HG03025 (cell line): ENCODE data around the gene PHKG2.
"Not testable (repeated sequence)": the region's sequence is repeated elsewhere in the genome, so short reads cannot be mapped to it uniquely, and the experiment has no call there.

Source experiments
- ATAC-seq: cut with Tn5 transposase; IDR thresholded peaks from one replicate; pipeline ENCODE4 v1.9.1; 2021; ENCODE audit warnings: mild to moderate bottlenecking, moderate library complexity; ENCODE audit not compliant: unreplicated experiment, low FRiP score

PHKG2 gene, protein sequence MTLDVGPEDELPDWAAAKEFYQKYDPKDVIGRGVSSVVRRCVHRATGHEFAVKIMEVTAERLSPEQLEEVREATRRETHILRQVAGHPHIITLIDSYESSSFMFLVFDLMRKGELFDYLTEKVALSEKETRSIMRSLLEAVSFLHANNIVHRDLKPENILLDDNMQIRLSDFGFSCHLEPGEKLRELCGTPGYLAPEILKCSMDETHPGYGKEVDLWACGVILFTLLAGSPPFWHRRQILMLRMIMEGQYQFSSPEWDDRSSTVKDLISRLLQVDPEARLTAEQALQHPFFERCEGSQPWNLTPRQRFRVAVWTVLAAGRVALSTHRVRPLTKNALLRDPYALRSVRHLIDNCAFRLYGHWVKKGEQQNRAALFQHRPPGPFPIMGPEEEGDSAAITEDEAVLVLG

DNA sequence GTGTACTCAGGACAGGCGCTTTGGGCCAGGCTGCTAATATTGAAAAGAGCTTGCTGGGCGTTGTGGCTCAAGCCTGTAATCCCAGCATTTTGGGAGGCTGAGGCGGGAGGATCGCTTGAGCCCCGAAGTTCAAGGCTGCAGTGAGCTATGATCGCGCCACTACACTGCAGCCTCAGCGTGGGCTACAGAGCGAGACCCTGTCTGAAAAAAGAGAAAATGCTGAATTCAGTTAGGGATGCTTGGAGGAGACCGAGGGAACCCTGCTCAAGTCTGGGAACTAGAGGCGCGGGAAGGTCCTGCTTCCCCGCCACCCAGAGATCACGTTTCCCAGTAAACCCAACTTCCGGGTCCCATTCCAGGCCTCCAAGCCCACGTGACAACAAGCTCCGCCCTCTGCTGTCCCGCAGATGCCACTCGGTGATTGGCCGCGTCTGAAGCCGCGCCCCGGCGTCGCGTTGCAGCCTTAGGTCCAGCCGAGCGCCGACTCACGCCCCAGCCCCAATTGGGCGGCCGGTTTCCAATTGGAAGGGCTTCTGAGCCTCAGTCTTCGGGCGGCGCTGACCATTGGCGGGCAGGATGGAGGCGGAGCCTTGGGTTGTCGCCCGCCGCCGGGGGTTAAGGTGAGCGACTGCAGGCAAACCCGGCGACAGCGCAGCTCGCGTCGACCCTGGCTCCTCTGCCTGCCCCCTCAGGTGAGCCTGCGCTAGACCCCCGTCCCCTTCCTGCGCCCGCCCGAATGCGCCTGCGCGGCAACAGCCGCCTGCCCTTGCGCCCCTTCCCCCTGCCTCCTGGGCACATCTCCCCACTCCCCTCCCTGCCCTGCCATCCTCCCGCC lies at the start of gene PHKG2:
PHKG2 (plus strand) TSS at position 627 of the 835 bp plus-strand sequence. CDS start 396 bp downstream, outside the sequence.
- ATAC-seq, result peak; percentile 91

GRCh38 chr16:30698816-30699614 lies 49.2 kb upstream of the PHKG2 start, which contains the start of gene SRCAP:
TSS of gene SRCAP (plus strand) at chr16:30699171. CDS start at chr16:30700825, 1,654 bp downstream.
- ATAC-seq, result peak; percentile 31

DNA sequence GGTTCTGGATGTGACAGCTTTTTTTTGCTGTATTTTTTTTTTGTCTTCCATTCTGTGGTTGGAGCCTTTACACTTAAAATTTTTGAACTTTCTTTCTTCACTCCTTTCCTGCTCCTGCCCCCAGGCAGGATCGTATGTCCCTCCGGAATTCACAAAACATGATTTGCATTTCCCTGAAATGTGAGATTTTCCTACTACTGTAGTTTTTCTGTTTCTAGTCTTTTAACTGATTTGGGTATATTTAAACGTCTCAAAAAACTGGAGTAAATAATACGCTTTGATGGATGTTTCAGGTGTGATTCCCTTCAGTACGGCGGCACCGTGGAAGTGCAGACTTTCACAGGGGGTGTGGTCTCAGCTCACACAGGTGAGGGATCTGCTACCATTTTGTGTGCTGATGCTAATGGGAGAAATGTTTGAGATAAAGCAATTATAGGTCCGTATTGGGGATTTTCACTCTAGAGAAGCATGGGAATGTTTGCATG lies 48.6 kb upstream of the PHKG2 start:
- ATAC-seq, result no peak

DNA sequence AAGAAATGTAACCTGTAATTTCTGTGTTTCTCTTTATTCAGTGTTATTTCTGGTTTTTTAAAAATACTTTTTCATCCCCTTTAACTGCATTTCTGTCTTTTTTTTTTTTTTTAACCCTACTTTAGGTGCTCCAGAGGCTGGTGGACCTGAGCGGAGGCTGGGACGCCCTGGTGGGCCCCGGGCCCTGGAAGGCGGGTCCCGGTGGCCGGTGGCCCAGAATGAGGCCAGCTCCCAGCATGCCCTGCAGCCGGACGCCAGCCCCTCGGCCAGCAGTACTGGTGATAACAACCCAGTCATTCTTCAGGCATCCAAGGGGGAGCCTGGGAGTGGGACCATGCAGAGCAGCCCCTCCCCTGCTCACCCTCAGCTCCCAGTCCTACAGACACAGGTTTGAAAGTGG lies 47.7 kb upstream of the PHKG2 start:
- no peak for ATAC-seq

DNA sequence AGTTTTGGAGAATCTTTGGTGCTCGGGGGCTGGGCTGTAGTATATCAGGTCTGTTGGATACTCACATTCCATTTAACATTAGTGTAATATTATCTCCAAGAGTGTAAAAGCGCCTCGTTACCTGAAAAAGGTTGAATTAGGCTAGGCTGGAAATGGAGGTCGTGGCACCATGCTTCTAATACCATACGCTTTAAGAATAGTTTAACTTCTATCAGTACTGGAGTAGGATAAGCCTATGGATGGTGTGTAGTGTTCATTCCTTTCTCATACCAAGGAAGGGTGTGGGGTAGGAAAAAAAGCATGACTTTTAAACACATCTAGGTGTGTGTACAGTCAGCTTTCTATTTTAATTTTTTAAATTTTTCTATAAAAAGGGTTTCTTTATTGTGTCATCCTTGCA lies 47.3 kb upstream of the PHKG2 start:
- no peak for ATAC-seq

- not testable (repeated sequence) for ATAC-seq
Measured at GRCh38 chr16:30703071-30703470, 45.2 kb upstream of the PHKG2 start.

DNA sequence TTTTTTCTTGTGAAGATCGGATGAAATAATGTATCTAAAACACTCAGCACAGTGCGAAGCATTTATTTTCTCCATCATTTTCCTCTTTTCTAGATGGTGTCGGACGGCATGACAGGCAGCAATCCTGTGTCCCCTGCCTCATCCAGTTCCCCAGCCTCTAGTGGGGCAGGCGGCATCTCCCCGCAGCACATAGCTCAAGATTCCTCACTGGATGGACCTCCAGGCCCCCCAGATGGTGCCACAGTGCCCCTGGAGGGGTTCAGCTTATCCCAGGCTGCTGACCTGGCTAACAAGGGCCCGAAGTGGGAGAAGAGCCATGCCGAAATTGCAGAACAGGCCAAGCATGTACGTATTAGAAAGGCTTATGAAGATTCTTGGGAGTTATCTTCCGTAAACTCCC lies 44.3 kb upstream of the PHKG2 start:
- no peak for ATAC-seq

DNA sequence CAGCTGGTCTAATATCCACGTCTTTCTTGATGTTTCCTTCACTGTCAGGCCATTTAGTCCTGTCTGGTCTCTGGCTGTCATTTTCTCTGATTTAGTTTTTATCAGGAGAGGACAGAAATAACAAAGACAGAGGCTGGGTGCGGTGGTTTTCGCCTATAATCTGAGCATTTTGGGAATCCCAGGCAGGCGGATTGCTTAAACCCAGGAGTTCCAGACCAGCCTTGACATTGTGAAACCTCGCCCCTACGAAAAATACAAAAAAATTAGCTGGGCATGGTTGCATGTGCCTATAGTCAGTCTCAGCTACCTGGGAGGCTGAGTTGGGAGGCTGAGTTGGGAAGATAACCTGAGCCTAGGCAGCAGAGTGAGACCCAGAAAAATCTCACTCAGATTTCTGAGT lies 42.2 kb upstream of the PHKG2 start:
- no peak for ATAC-seq

DNA sequence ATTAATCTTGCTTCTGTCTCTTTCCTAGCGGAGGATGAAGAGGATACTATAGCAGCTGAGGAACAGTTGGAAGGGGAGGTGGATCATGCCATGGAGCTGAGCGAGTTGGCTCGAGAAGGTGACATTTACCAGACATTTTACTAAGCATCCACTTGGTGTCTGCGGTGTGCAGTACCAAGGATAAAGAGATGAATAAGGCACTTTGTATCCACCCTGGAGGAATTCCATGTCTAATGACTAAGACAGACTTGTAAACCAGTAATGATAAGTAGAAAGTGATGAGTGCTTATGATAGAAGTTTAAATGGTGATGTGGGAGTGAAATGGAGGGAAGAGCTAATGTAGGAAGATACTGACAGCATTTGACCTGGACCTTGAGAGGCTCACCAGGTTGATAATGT lies 37.3 kb upstream of the PHKG2 start:
- ATAC-seq, result no peak

- ATAC-seq, result no peak
Measured at GRCh38 chr16:30711712-30712111, 36.5 kb upstream of the PHKG2 start.

GRCh38 chr16:30715750-30716445 lies 32.3 kb upstream of the PHKG2 start:
- no peak for ATAC-seq

GRCh38 chr16:30720086-30720485 lies 28.1 kb upstream of the PHKG2 start:
- ATAC-seq, result no peak

GRCh38 chr16:30720694-30721093 lies 27.5 kb upstream of the PHKG2 start:
- no peak for ATAC-seq

- no peak for ATAC-seq
Measured at GRCh38 chr16:30721167-30721566, 27.1 kb upstream of the PHKG2 start.

DNA sequence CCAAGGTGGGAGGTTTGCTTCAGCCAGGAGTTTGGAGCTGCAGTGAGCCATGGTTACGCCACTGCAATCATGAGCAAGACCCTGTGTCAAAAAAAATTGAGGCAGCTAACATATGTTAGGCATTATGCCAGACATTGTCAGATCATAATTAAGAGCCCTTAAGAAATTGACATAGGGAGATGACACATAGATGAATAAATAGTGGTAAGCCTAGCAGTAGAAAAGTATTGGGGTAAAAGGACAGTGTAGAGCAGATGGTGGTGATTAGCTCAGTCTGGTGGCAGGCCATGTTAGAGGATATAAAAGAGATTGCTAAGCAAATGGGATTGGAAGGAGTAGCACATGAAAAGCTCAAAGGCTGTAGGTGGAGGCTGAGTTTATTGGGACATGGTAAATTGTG lies 26.6 kb upstream of the PHKG2 start:
- no peak for ATAC-seq

DNA sequence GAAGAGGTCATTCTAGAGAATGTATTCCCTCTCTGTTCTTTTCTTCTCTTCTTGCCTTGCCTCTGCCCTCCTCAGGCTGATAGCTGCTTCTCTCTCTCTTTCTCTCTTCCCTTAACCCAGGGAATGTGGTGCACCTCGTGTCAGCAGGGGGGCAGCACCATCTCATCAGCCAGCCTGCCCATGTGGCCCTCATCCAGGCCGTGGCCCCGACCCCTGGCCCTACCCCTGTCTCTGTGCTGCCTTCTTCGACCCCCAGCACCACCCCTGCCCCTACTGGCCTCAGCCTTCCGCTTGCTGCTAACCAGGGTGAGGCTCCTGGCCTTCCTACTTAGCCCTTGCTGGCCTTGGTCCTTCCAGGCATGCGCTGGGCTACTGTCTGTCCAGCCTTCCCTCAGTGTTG lies 25.8 kb upstream of the PHKG2 start:
- no peak for ATAC-seq

GRCh38 chr16:30722916-30723315 lies 25.3 kb upstream of the PHKG2 start:
- ATAC-seq, result no peak

DNA sequence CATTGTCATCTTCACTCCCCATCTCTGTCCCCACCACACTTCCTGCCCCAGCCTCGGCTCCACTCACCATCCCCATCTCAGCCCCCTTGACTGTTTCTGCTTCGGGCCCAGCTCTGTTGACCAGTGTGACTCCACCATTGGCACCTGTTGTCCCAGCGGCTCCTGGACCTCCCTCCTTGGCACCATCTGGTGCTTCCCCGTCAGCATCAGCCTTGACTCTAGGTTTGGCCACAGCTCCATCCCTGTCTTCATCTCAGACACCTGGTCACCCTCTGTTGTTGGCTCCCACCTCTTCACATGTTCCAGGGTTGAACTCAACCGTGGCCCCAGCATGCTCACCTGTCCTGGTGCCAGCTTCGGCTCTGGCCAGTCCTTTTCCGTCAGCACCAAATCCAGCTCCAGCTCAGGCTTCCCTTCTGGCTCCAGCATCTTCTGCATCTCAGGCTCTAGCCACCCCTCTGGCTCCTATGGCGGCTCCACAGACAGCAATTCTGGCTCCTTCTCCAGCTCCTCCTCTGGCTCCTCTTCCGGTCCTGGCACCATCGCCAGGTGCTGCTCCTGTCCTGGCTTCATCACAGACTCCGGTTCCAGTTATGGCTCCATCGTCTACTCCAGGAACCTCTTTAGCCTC lies 24.4 kb upstream of the PHKG2 start:
- no peak for ATAC-seq

- ATAC-seq, result no peak
Measured at GRCh38 chr16:30724641-30725417, 23.4 kb upstream of the PHKG2 start.
